IMR-90 (cell line): ENCODE measurements around the gene GRIK5. TPM values are rescaled to one million over a fixed set of nuclear protein-coding genes. Genes with fewer than 3 reads are reported as not detected.

Experiments
- ATAC-seq: fragments of 200-7000 bp; cut with Tn5 transposase; 2 replicates; pipeline ENCODE4 v1.9.1; 2020; ENCODE audit warnings: low read depth, mild to moderate bottlenecking, moderate library complexity
- BruUV-seq: library from RNA; stranded (reverse); fragments of 400-500 nt; replicated peaks from 2 replicates; lab custom pipeline; 2021; lab: Mats Ljungman, UMichigan
- CTCF ChIA-PET: fragments of 300-600 bp; formaldehyde crosslinking; extraction: SDS; loops from one replicate; lab custom pipeline; 2021; ENCODE audit warnings: antibody characterized with exemption; lab: Yijun Ruan, JAX
- POLR2A ChIA-PET: fragments of 300-600 bp; sonication (Branson Sonifier 250); formaldehyde crosslinking; loops from one replicate; lab custom pipeline; 2022; ENCODE audit warnings: antibody characterized with exemption; ENCODE audit not compliant: unreplicated experiment; lab: Charles Lee
- DNase-seq: peaks from one replicate; pipeline ENCODE4 v3.0.0; 2013
- H2AFZ ChIP-seq: replicated peaks from 2 replicates; pipeline ENCODE3; 2013; ENCODE audit warnings: low read length, mild to moderate bottlenecking; ENCODE audit not compliant: poor library complexity
- H2AK5ac ChIP-seq: 2 replicates; pipeline ENCODE4 v1.6.1; 2013; ENCODE audit warnings: low read depth, low read length, inconsistent platforms
- H2AK9ac ChIP-seq: replicated peaks from 2 replicates; pipeline ENCODE3; 2013; ENCODE audit warnings: mild to moderate bottlenecking, low read depth, low read length, moderate library complexity; ENCODE audit not compliant: poor library complexity
- H2BK120ac ChIP-seq: 2 replicates; pipeline ENCODE4 v1.6.1; 2013; ENCODE audit warnings: low read depth, low read length, inconsistent platforms
- H2BK15ac ChIP-seq: 3 replicates; pipeline ENCODE4 v1.6.1; 2013; ENCODE audit warnings: low read depth, low read length, inconsistent platforms
- H2BK20ac ChIP-seq: 2 replicates; pipeline ENCODE4 v1.6.1; 2013; ENCODE audit warnings: low read depth, mild to moderate bottlenecking, inconsistent platforms, low read length, moderate library complexity
- H2BK5ac ChIP-seq: 2 replicates; pipeline ENCODE4 v1.6.1; 2013; ENCODE audit warnings: mild to moderate bottlenecking, low read depth, low read length, inconsistent platforms; ENCODE audit not compliant: poor library complexity, severe bottlenecking
- H3K14ac ChIP-seq: replicated peaks from 2 replicates; pipeline ENCODE4 v1.6.1; 2013; ENCODE audit warnings: low read depth, low read length, inconsistent platforms
- H3K18ac ChIP-seq: 2 replicates; pipeline ENCODE4 v1.6.1; 2013; ENCODE audit warnings: low read depth, low read length, control low read depth
- H3K23ac ChIP-seq: 2 replicates; pipeline ENCODE4 v1.6.1; 2013; ENCODE audit warnings: low read depth, low read length, inconsistent platforms
- H3K27ac ChIP-seq: 2 replicates; pipeline ENCODE4 v1.5.1; 2013; ENCODE audit warnings: mild to moderate bottlenecking, control low read depth, low read length; ENCODE audit not compliant: insufficient read depth
- H3K27me3 ChIP-seq: 2 replicates; pipeline ENCODE4 v1.6.1; 2013; ENCODE audit warnings: low read length; ENCODE audit not compliant: control insufficient read depth, insufficient read depth
- H3K36me3 ChIP-seq: 2 replicates; pipeline ENCODE4 v1.6.1; 2013; ENCODE audit warnings: low read length, mixed read lengths; ENCODE audit not compliant: control insufficient read depth, insufficient read depth
- H3K4ac ChIP-seq: 2 replicates; pipeline ENCODE4 v1.6.1; 2013; ENCODE audit warnings: low read depth, low read length, inconsistent platforms
- H3K4me1 ChIP-seq: 2 replicates; pipeline ENCODE4 v1.6.1; 2013; ENCODE audit warnings: low read length, mixed read lengths; ENCODE audit not compliant: control insufficient read depth, insufficient read depth
- H3K4me2 ChIP-seq: 2 replicates; pipeline ENCODE4 v1.6.1; 2013; ENCODE audit warnings: low read depth, mild to moderate bottlenecking, control low read depth, low read length, moderate library complexity
- H3K4me3 ChIP-seq: 2 replicates; pipeline ENCODE4 v1.5.1; 2013; ENCODE audit warnings: low read depth, mild to moderate bottlenecking, control low read depth, low read length, moderate library complexity; ENCODE audit not compliant: insufficient read depth
- H3K56ac ChIP-seq: 2 replicates; pipeline ENCODE4 v1.6.1; 2013; ENCODE audit warnings: low read length, inconsistent platforms; ENCODE audit not compliant: insufficient read depth; ENCODE audit errors: extremely low read depth
- H3K79me1 ChIP-seq, 2 experiments: 2 replicates each; pipeline ENCODE4 v1.6.1; 2013; ENCODE audit warnings: low read length in 2 of 2, inconsistent platforms in 1 of 2, low read depth in 1 of 2
- H3K9ac ChIP-seq: 2 replicates; pipeline ENCODE4 v1.6.1; 2013; ENCODE audit warnings: low read depth, low read length, control low read depth
- H3K9me1 ChIP-seq: 2 replicates; pipeline ENCODE4 v1.6.1; 2013; ENCODE audit warnings: low read length, inconsistent platforms; ENCODE audit not compliant: insufficient read depth
- H3K9me3 ChIP-seq: 2 replicates; pipeline ENCODE4 v1.6.1; 2013; ENCODE audit warnings: low read length; ENCODE audit not compliant: control insufficient read depth, insufficient read depth
- H4K20me1 ChIP-seq: 2 replicates; pipeline ENCODE4 v1.6.1; 2013; ENCODE audit warnings: low read length, inconsistent platforms; ENCODE audit not compliant: insufficient read depth
- H4K5ac ChIP-seq: 2 replicates; pipeline ENCODE4 v1.6.1; 2013; ENCODE audit warnings: mild to moderate bottlenecking, low read depth, low read length, control low read depth
- H4K8ac ChIP-seq, 2 experiments: 2 replicates each; pipeline ENCODE4 v1.6.1; 2013; ENCODE audit warnings: low read depth in 2 of 2, low read length in 2 of 2, control low read depth in 1 of 2, inconsistent platforms in 1 of 2
- H4K91ac ChIP-seq: 2 replicates; pipeline ENCODE4 v1.6.1; 2013; ENCODE audit warnings: low read depth, low read length, inconsistent platforms; ENCODE audit not compliant: insufficient read depth
- BHLHE40 ChIP-seq: fragments of 150-350 bp; IDR thresholded peaks from 2 replicates; pipeline ENCODE4 v1.6.1; 2016; ENCODE audit warnings: mild to moderate bottlenecking, low read depth, low read length
- RAD21 ChIP-seq: IDR thresholded peaks from 2 replicates; pipeline ENCODE4 v1.6.1; 2012; ENCODE audit warnings: low read length, improper control_type of control experiment
- WGBS, 2 experiments: methylation state at CpG; one replicate each; pipeline versions ENCODE4 v1.1.5 to v1.1.7; 2013; ENCODE audit warnings: missing lambda C conversion rate in 2 of 2; ENCODE audit not compliant: insufficient read length in 1 of 2; ENCODE audit errors: extremely low coverage in 2 of 2; 5-methylcytosine and 5-hydroxymethylcytosine counted together
- dilution Hi-C: fragments of 300-500 bp; cut with HindIII; formaldehyde crosslinking; loops from one replicate; pipeline ENCODE4 v1.14.3; 2018; ENCODE audit warnings: low sequenced_read_pairs; ENCODE audit not compliant: unreplicated experiment
- in situ Hi-C: fragments of 300-500 bp; cut with MboI; formaldehyde crosslinking; loops from 3 replicates; pipeline ENCODE4 v1.14.3; 2019; ENCODE audit warnings: low sequenced_read_pairs, inconsistent platforms, mixed read lengths
- intact Hi-C: fragments of 100-400 bp; cut with micrococcal nuclease; formaldehyde crosslinking; loops from 2 replicates; pipeline ENCODE4 v1.10.0; 2022
- polyA plus RNA-seq, 3 experiments: library from polyadenylated mRNA; depleted of rRNA; stranded (reverse); fragments of >200 nt; gene quantifications; 2 replicates each; pipeline ENCODE4 v1.2.3, GENCODE V29; 2012; ENCODE audit warnings: low replicate concordance in 1 of 3
- total RNA-seq: library from RNA; depleted of rRNA; stranded (reverse); fragments of >200 nt; gene quantifications from 2 replicates; pipeline ENCODE4 v1.2.3, GENCODE V29; 2012
- TF ChIP-seq, protein P1 (sequence below): conservative IDR thresholded peaks from 2 replicates; pipeline ENCODE4 v1.5.1; 2012; ENCODE audit warnings: mild to moderate bottlenecking, low read depth, low read length, improper control_type of control experiment

GRIK5 gene
- total and polyA plus RNA-seq, 2 of the 4 experiments (the other 2 are of a cell fraction) = 0.10 TPM; not detected in 1

- no peak overlapping the region for H3K27ac ChIP-seq
- no peak overlapping the region for H3K9ac ChIP-seq
- no peak overlapping the region for H2BK20ac ChIP-seq
- H2BK120ac ChIP-seq = no peak overlapping the region
- no peak overlapping the region for H4K91ac ChIP-seq
- intact Hi-C loops = no loop called here
- no peaks in the 10 kb centered on the region for H4K20me1 ChIP-seq
- no peak overlapping the region for H3K56ac ChIP-seq
- H3K23ac ChIP-seq = no peak overlapping the region
- H2AFZ ChIP-seq = peak overlapping the region; percentile 39
- TF ChIP-seq RAD21 = peak; percentile 41
- no peak for TF ChIP-seq BHLHE40
- TF ChIP-seq, protein P1, sequence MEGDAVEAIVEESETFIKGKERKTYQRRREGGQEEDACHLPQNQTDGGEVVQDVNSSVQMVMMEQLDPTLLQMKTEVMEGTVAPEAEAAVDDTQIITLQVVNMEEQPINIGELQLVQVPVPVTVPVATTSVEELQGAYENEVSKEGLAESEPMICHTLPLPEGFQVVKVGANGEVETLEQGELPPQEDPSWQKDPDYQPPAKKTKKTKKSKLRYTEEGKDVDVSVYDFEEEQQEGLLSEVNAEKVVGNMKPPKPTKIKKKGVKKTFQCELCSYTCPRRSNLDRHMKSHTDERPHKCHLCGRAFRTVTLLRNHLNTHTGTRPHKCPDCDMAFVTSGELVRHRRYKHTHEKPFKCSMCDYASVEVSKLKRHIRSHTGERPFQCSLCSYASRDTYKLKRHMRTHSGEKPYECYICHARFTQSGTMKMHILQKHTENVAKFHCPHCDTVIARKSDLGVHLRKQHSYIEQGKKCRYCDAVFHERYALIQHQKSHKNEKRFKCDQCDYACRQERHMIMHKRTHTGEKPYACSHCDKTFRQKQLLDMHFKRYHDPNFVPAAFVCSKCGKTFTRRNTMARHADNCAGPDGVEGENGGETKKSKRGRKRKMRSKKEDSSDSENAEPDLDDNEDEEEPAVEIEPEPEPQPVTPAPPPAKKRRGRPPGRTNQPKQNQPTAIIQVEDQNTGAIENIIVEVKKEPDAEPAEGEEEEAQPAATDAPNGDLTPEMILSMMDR = peak; percentile 46
- H2BK15ac ChIP-seq = no peak overlapping the region
- H3K4me1 ChIP-seq = peaks cover 12% of the 10 kb centered on the region
- no peak overlapping the region for H3K18ac ChIP-seq
- H3K27me3 ChIP-seq = no peaks in the 10 kb centered on the region; the same call in 1 of the 2 replicates
- ATAC-seq (no peak), DNase-seq (no peak)
- dilution Hi-C loops = no loop called here
- WGBS, 2 experiments = 80% methylated on average over 1 of the region's 5 CpGs; no CpG with 5 or more reads in 1 of the 2 experiments
- H4K8ac ChIP-seq = no peak overlapping the region; a peak in 1 of 4 replicates
- peak overlapping the region; percentile 15 for H2AK9ac ChIP-seq
- POLR2A ChIA-PET = no interaction called here
- no peak overlapping the region for H3K4me2 ChIP-seq
- H3K9me3 ChIP-seq = no peaks in the 10 kb centered on the region
- H3K4ac ChIP-seq = no peak overlapping the region; the same call in 1 of the 2 replicates
- H2BK5ac ChIP-seq = no peak overlapping the region
- CTCF ChIA-PET = no interaction called here
- no peak overlapping the region for H4K5ac ChIP-seq
- H3K14ac ChIP-seq = no peak overlapping the region
- peaks cover 10% of the 10 kb centered on the region for H3K9me1 ChIP-seq
- no peak overlapping the region for H2AK5ac ChIP-seq
- H3K4me3 ChIP-seq = no peak overlapping the region
- no TSS peak for BruUV-seq
- peaks cover 0 to 11% of the 10 kb centered on the region in 2 experiments; a peak in 2 of 4 replicates for H3K79me1 ChIP-seq
- no peaks in the 10 kb centered on the region for H3K36me3 ChIP-seq
- in situ Hi-C loops = no loop called here
Measured at GRCh38 chr19:42092350-42092749, 22.3 kb upstream of the GRIK5 start.
